Cardiac muscle cell (in vitro differentiated cells and primary cell): ENCODE results near the gene SMARCA4. TPM values are rescaled to one million over a fixed set of nuclear protein-coding genes. Genes with fewer than 3 reads are reported as not detected.

Experiments
- DNase-seq, 2 donors: peaks; one replicate each; pipeline versions ENCODE4 v3.0.0 to v3.0.0-alpha.2; 2010 to 2017; ENCODE audit warnings: low read depth in 1 of 2, low spot score in 1 of 2
- H3K27ac ChIP-seq: fragments of 200-600 bp; sonication (generic); 2 replicates; pipeline ENCODE4 v1.5.1; 2016
- H3K27me3 ChIP-seq: fragments of 200-600 bp; sonication (generic); 2 replicates; pipeline ENCODE4 v1.6.0; 2016; ENCODE audit warnings: control low read depth
- H3K36me3 ChIP-seq: fragments of 200-600 bp; sonication (generic); 2 replicates; pipeline ENCODE4 v1.5.1; 2016; ENCODE audit warnings: control low read depth
- H3K4me1 ChIP-seq: fragments of 200-600 bp; sonication (generic); 2 replicates; pipeline ENCODE4 v1.8.1; 2017; ENCODE audit warnings: low read depth, mild to moderate bottlenecking, mixed run types
- H3K4me3 ChIP-seq: fragments of 200-600 bp; sonication (generic); 2 replicates; pipeline ENCODE4 v1.5.1; 2016; ENCODE audit warnings: mild to moderate bottlenecking
- H3K9me3 ChIP-seq: fragments of 200-600 bp; sonication (generic); 2 replicates; pipeline ENCODE4 v1.5.1; 2017; ENCODE audit warnings: low read depth, mild to moderate bottlenecking, control low read depth
- CTCF ChIP-seq: IDR thresholded peaks from 2 replicates; pipeline ENCODE4 v1.5.1; 2012; ENCODE audit warnings: low read depth, mild to moderate bottlenecking, low read length
- polyA plus RNA-seq: library from polyadenylated mRNA; unstranded; fragments of >200 nt; fragmentation: Nextera tagmentation; extraction: Ambion mirVana; gene quantifications from 2 replicates; pipeline ENCODE4 v1.2.1, GENCODE V29; 2016
- total RNA-seq: library from RNA; depleted of rRNA; stranded (reverse); fragments of >200 nt; gene quantifications from 2 replicates; pipeline ENCODE4 v1.2.3, GENCODE V29; 2016

The SMARCA4 gene
- total and polyA plus RNA-seq, 2 experiments from 2014 or later = 178 to 212 TPM

- TF ChIP-seq CTCF = no peak
- no peaks in the 10 kb centered on the region for H3K27me3 ChIP-seq
- H3K27ac ChIP-seq = no peak overlapping the region
- DNase-seq = peak in 1 of 2 donors; percentile 56
- H3K9me3 ChIP-seq = no peaks in the 10 kb centered on the region
- peaks cover 18% of the 10 kb centered on the region for H3K36me3 ChIP-seq
- no peak overlapping the region for H3K4me3 ChIP-seq
- no peaks in the 10 kb centered on the region for H3K4me1 ChIP-seq
These were observed 45.4 kb upstream of the SMARCA4 start for GRCh38 chr19:10915130-10916091.

- no peak for DNase-seq
- peaks cover 25% of the 10 kb centered on the region for H3K36me3 ChIP-seq
- no peak overlapping the region for H3K4me3 ChIP-seq
- H3K27ac ChIP-seq = no peak overlapping the region
- H3K4me1 ChIP-seq = no peaks in the 10 kb centered on the region
- H3K27me3 ChIP-seq = no peaks in the 10 kb centered on the region
- no peak for TF ChIP-seq CTCF
- H3K9me3 ChIP-seq = no peaks in the 10 kb centered on the region
These were observed 44.2 kb upstream of the SMARCA4 start for GRCh38 chr19:10916602-10917001.

- no peak for DNase-seq
- Histone ChIP-seq H3K27me3 (no peaks in the 10 kb centered on the region), H3K4me1 (no peaks in the 10 kb centered on the region), H3K27ac (no peak overlapping the region), H3K36me3 (peaks cover 22% of the 10 kb centered on the region), H3K4me3 (no peak overlapping the region), H3K9me3 (no peaks in the 10 kb centered on the region)
- no peak for TF ChIP-seq CTCF
These were observed 42.5 kb upstream of the SMARCA4 start for GRCh38 chr19:10918359-10918758.

- DNase-seq = no peak
These were observed 41.2 kb upstream of the SMARCA4 start for GRCh38 chr19:10919352-10920287.

More at GRCh38 chr19:10919352-10920287, 41.2 kb upstream of the SMARCA4 start:
- peak overlapping the region; percentile 23 for H3K27ac ChIP-seq
- no peak overlapping the region for H3K4me3 ChIP-seq
- H3K27me3 ChIP-seq = no peaks in the 10 kb centered on the region
- peaks cover 22% of the 10 kb centered on the region for H3K36me3 ChIP-seq
- H3K9me3 ChIP-seq = no peaks in the 10 kb centered on the region
- no peak for TF ChIP-seq CTCF
- H3K4me1 ChIP-seq = no peaks in the 10 kb centered on the region
